GM12865 (cell line): Measurements from ENCODE around the gene TBC1D17.

Experiments
- DNase-seq: peaks from one replicate; pipeline ENCODE4 v3.0.0; 2010; ENCODE audit warnings: low read depth
- H3K4me3 ChIP-seq: 2 replicates; pipeline ENCODE4 v1.5.1; 2011; ENCODE audit warnings: mild to moderate bottlenecking, low read depth, low read length, control low read depth
- TF ChIP-seq, protein P1 (sequence below): IDR thresholded peaks from 2 replicates; pipeline ENCODE4 v1.5.1; 2011; ENCODE audit warnings: low read length, control low read depth, low read depth, inconsistent platforms; ENCODE audit not compliant: insufficient read depth; ENCODE audit errors: missing control alignments

TBC1D17 gene

GRCh38 chr19:49883094-49883493 lies 5.6 kb downstream of the TBC1D17 start:
- TF ChIP-seq, protein P1, sequence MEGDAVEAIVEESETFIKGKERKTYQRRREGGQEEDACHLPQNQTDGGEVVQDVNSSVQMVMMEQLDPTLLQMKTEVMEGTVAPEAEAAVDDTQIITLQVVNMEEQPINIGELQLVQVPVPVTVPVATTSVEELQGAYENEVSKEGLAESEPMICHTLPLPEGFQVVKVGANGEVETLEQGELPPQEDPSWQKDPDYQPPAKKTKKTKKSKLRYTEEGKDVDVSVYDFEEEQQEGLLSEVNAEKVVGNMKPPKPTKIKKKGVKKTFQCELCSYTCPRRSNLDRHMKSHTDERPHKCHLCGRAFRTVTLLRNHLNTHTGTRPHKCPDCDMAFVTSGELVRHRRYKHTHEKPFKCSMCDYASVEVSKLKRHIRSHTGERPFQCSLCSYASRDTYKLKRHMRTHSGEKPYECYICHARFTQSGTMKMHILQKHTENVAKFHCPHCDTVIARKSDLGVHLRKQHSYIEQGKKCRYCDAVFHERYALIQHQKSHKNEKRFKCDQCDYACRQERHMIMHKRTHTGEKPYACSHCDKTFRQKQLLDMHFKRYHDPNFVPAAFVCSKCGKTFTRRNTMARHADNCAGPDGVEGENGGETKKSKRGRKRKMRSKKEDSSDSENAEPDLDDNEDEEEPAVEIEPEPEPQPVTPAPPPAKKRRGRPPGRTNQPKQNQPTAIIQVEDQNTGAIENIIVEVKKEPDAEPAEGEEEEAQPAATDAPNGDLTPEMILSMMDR: no peak
- no peak for DNase-seq
- no peak overlapping the region for H3K4me3 ChIP-seq

GRCh38 chr19:49884109-49884508 lies 6.6 kb downstream of the TBC1D17 start:
- no peak overlapping the region for H3K4me3 ChIP-seq
- TF ChIP-seq, protein P1: no peak
- no peak for DNase-seq

- DNase-seq: no peak
- TF ChIP-seq, protein P1: no peak
- no peak overlapping the region for H3K4me3 ChIP-seq
Measured at GRCh38 chr19:49884760-49885159, 7.3 kb downstream of the TBC1D17 start.

DNA sequence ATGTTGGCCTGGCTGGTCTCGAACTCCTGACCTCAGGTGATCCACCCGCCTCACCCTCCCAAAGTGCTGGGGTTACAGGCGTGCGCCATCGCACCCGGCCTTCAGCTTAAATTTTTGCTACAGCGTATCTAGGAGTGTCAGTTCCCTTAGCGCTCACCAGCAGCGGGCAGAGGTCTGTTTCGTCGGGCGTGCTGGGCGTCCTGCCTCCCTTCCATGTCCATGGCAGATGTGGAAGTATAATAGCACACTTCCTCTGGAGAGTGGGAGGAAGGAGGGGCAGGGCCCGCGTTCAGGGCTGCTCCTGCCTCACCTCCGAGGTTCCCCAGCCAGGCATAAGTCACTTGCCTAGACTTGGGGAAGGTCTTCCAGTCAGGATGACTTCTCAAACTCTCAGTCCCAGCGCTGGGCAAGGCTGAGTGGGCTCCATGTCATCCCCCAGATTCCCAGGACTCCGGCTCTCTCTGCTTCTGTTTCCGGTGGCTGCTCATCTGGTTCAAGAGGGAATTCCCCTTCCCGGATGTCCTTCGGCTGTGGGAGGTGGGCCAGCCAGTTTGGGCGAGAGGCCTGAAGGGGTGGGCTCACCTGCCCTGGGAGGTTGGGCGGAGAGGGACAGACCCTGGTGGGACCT lies 9.6 kb downstream of the TBC1D17 start:
- DNase-seq: no peak
- no peak overlapping the region for H3K4me3 ChIP-seq
- TF ChIP-seq, protein P1: no peak

- H3K4me3 ChIP-seq: peak overlapping the region; percentile 17
- TF ChIP-seq, protein P1: no peak
- peak; percentile 53 for DNase-seq
Measured at GRCh38 chr19:49887665-49888509, 10.4 kb downstream of the TBC1D17 start.

DNA sequence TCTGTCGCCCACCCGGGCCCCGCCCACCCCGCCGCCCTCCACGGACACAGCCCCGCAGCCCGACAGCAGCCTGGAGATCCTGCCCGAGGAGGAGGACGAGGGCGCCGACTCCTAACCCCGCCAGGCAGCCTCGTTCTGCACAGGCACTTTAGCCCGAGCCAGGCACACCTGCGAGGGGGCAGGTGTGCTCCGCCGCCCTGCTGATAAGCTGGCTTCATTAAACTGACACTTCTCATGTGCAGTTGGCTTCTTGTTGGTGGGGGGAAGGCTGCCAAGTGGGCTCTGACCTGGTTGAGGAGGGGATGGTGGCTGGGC lies 11.0 kb downstream of the TBC1D17 start:
- DNase-seq: no peak
- TF ChIP-seq, protein P1: no peak
- peak overlapping the region; percentile 29 for H3K4me3 ChIP-seq
